HG03135 (cell line): Measurements from ENCODE around the gene WDR5.

Experiments used
- ATAC-seq: cut with Tn5 transposase; IDR thresholded peaks from one replicate; pipeline ENCODE4 v1.9.1; 2021; ENCODE audit warnings: mild to moderate bottlenecking, moderate library complexity; ENCODE audit not compliant: unreplicated experiment

Gene WDR5

GRCh38 chr9:134172198-134173126 is 36.6 kb downstream of the WDR5 start:
- no peak for ATAC-seq

- ATAC-seq = no peak
Observed at GRCh38 chr9:134173127-134174072, 37.5 kb downstream of the WDR5 start.

GRCh38 chr9:134174073-134174449 is 38.2 kb downstream of the WDR5 start:
- no peak for ATAC-seq

- ATAC-seq = no peak
Observed at GRCh38 chr9:134174526-134175290, 38.8 kb downstream of the WDR5 start.

GRCh38 chr9:134175291-134175807 is 39.5 kb downstream of the WDR5 start:
- ATAC-seq = no peak

GRCh38 chr9:134175808-134176598 is 40.1 kb downstream of the WDR5 start:
- no peak for ATAC-seq

- no peak for ATAC-seq
Observed at GRCh38 chr9:134176599-134176968, 40.7 kb downstream of the WDR5 start.

GRCh38 chr9:134177186-134177585 is 41.3 kb downstream of the WDR5 start:
- ATAC-seq = no peak

GRCh38 chr9:134177624-134178393 is 41.9 kb downstream of the WDR5 start:
- no peak for ATAC-seq

GRCh38 chr9:134178394-134178767 is 42.5 kb downstream of the WDR5 start:
- ATAC-seq = no peak

- no peak for ATAC-seq
Observed at GRCh38 chr9:134178768-134179551, 43.1 kb downstream of the WDR5 start.

GRCh38 chr9:134179595-134179917 is 43.7 kb downstream of the WDR5 start:
- ATAC-seq = no peak

- no peak for ATAC-seq
Observed at GRCh38 chr9:134179918-134180785, 44.3 kb downstream of the WDR5 start.

GRCh38 chr9:134180786-134181647 is 45.1 kb downstream of the WDR5 start:
- ATAC-seq = no peak

- ATAC-seq = no peak
Observed at GRCh38 chr9:134181648-134182034, 45.8 kb downstream of the WDR5 start.

- no peak for ATAC-seq
Observed at GRCh38 chr9:134182554-134183085, 46.7 kb downstream of the WDR5 start.
